ENCODE measurements around the gene RPL3.

RPL3 gene

GRCh38 chr22:39316440-39317083 lies 2.9 kb downstream of the RPL3 start:
- peak; percentile 64 for DNase-seq

DNA sequence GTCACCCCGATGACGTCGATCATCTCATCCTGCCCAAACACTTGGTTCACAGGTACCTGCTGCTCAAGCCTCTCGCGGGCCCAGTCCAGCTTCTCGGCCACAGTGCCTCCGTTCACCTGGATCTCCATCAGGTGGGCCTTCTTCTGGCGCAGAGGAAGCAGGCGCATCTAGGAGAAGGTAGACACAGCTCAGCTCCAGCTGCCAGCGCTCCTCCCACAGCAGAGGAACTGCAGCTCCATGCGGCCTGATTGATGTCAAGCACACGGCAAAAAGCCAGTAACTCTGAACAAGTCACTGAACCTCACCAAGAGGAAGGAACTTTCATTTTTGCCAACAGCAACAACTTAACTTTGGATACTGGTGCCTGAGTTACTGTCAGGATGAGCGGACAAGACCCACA lies 4.0 kb downstream of the RPL3 start:
- no peak for DNase-seq

GRCh38 chr22:39314251-39314971 lies 5.0 kb downstream of the RPL3 start:
- DNase-seq, result no peak

GRCh38 chr22:39313258-39314001 lies 6.0 kb downstream of the RPL3 start:
- no peak for DNase-seq

DNA sequence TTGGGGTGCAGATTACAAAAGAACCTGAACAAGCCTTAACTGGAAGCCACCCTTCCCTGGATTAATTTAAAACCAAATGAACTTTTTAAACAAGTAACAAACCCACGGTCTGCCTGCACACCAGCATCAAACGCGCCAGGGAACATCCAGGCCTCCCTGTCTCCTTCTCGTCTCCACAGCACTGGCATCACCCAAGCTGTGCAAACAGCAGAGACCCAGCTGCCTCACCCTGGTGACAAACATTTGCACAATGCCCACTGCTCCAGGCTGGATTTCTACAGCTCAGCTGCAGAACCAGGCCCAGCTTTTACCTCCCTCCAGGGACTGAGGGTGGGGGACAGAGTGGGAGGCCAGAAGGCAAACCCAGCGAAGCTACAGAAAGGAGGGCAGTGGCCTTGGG lies 7.0 kb downstream of the RPL3 start:
- DNase-seq, result no peak

DNA sequence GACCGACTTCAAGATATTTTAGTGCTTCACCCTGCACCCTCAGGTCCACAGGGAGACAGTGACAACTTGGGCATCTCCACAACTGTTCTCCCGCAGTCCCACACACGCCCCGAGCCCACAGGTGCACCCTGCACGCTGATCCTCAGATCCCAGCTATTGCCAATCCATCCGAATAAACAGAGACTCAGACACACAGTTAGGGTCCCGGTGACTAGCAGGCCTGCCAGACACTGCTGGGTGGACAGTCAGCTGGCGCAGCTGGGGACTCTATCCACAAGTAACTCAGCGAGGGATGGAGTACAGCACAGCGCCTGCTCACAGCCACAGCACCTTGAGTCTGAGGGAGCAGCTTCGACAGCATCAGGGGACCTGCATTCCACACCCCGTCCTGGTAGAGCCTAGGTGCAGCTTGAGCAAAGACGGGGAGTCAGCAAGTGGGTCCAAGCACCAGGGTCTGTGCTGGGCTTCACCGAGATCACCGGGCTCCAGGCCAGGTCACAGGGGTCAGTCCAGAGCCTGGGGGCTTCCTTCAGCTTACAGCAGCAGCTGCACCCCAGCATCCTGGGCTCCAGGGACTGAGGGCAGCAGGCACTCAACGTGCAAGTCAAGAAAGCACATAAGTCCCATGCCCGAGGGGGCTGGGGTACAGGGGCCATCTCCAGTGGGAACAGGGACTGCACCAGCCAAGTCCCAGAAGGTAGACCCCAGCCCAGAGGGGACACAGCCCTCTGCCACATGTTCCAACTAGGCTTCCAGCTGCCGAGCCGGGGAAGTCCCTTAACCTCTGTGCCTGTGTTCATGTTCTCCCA lies 7.6 kb downstream of the RPL3 start:
- DNase-seq, result no peak

DNA sequence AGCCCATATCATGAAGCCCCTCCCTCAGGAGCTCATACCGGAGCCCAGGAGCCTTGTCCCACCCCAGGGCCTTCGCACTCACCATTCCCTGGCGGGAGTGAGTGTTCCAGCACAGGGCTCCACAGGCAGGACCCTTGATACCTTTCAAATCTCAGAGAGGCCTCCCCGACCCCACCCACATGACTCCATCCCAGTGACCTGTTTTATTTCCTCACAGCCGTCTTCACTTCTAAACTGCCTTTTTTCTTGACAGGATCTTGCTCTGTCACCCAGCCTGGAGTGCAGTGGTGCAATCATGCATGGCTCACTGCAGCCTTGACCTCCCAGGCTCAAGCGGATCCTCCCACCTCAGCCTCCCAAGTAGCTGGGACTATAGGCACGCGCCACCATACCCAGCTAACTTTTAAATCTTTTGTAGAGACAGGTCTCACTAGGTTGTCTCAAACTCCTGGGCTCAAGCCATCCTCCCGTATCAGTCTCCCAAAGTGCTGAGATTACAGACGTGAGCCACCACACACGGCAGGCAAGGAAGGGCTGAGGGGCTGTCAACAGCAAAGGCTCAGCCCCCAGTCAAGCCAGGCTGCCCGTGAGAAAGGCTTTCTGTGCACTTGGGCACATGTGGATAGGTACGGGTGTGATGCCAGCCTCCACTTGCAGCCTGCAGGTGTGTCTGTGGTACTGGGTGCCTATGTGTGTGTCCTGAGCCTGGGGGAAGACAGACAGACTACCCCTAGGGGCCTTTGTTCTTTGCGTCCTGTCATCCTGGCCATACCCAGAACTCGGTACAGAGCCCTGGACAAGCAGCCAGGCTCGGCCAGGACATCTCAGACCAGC lies 9.3 kb downstream of the RPL3 start:
- no peak for DNase-seq

- DNase-seq, result no peak
Observed at GRCh38 chr22:39309364-39309861, 10.0 kb downstream of the RPL3 start.

DNA sequence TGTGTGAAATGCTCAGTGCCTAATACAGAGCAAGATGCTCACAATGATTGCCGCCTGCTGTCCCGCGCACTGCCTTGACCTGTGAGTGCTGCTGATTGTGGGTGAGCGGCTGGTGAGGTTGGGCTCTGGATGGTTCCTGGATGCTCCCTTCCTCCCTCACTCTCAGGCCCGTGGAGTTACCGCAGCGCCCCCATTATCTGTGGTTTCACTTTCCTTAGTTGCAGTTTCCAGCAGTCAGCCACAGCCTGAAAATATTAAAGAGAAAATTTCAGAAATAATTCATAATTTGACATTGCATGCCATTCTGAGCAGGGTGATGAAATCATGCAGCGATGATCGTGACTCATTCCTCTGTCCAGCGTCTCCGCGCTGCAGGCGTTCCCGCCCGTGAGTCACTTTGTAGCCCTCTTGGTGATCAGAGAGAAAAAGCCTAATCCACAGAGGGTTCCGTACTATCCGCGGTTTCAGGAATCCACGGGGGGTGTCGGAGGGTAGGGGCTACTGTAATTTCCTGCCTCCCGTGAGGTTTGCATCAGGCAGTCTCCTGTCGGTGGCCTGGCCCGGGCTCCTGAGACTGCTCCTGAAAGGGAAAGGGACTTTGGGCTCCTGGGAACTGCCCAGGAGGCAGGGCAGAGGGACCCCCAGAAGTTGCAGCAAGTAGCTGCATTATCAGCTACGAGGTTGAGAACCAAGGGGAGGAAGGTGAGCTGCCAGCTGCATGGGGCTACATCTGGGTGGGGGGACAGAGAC lies 10.6 kb downstream of the RPL3 start:
- DNase-seq, result no peak

DNA sequence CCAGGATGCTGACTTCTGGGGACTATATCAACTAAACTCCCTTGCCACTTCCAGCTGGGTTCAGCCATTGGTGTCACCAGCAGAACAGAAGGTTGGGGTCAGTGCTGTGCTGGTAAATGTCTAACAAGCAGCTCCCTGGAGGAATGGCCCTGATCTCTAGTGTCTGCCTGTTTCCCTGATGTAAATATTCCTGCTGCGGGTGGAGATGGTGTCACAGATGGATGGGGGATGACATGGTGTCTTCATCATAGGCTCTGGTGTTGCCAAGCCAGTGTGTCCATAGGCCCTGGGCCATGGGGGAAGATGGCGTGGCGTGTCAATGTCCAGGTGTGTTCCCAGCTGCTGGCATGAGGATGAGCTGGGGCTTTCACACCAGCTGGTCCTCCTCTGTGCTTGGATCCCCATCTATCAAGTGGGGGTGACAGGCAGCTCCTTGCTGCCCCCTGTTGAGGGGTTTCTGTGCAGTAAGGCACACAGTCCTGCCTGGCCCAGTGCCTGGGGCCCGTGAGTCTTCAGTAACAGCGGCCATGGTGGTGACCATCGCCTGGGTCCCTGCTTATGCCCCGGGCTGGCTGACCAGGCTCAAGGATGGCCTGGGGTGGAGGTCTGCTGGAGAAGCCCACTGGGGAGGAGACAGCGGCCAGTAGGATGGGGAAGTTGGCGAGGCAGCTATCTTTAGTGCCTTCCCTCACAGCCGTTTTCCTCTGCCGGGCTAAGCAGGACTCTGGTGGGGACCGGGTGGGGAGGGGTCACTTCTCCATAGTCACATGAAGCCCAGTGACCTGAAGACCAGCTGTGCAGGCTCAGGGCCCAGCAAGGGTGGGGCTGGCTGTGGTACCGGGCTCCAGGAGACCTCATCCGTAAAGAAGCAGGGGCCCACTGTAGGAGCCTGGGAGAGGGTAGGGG lies 12.7 kb downstream of the RPL3 start:
- peak; percentile 39 for DNase-seq

GRCh38 chr22:39303892-39304671 lies 15.3 kb downstream of the RPL3 start:
- no peak for DNase-seq

DNA sequence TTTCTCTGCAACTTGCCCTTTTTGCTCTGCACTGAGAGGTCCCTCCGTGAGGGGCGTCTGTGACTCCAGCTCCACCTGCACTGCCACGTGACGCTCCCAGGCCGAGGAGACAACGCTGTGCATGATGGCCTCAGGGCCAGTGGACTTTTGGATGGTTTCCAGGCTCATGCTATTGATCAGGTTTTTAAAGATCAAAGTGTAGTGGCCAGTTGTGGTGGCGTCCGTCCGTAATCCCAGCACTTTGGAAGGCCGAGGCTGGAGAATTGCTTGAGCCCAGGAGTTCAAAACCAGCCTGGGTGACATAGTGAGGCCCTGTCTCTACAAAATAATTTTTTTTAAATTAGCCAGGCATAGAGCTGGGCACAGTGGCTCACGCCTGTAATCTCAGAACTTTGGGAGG lies 16.1 kb downstream of the RPL3 start:
- DNase-seq, result no peak

DNA sequence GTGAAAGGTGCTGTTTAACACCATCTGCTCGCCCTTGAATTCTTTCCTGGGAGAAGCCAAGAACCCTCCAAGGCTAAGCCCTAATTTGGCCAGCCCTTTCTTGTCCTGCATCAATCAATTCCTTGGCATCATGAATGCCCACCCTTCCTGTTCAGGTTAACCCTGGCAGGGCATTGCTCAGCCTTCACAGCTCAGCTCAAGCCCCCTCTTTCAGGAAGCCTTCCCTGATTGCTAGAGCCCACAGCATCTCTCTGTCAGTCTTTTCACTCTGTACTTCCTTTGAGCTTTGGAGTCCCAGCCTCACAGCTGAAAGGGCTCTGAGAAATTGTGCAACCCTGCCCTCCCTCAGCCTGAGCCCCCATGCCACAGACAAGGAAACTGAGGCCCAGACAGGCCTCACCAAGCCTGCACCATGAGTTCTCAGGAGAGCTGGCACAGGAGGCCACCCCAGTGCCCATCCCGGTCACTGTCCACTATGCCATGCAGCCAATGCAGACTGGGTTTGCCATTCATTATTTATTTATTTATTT lies 16.9 kb downstream of the RPL3 start:
- DNase-seq, result no peak

GRCh38 chr22:39301926-39302325 lies 17.5 kb downstream of the RPL3 start:
- no peak for DNase-seq

GRCh38 chr22:39301108-39301507 lies 18.3 kb downstream of the RPL3 start:
- DNase-seq, result no peak

GRCh38 chr22:39300186-39300830 lies 19.1 kb downstream of the RPL3 start:
- no peak for DNase-seq

DNA sequence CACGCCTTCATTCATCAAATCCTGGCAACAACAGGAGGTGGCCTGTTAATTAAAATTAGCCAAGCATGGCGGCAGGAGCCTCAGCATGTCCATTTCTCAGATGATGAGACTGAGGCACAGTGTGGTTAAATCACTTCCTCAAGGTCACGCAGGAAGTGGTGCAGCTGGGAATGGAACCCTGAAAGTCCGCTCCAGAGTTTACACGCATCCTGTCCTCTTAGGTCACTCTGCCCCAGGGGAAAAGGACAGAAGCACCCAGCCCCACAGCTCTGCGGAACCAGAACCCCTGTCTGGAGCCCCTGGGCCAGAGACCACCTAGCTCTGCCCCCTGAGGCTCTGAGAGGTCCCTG lies 19.6 kb downstream of the RPL3 start:
- no peak for DNase-seq

- DNase-seq, result no peak
Observed at GRCh38 chr22:39298241-39298987, 21.0 kb downstream of the RPL3 start.
